ENCODE data around the gene UCN3.

UCN3 gene

GRCh38 chr10:5343979-5344378 lies 20.8 kb upstream of the UCN3 start:
- Histone ChIP-seq H3K4me3 (replicated peaks; ENCODE audit: low read depth, low read length) (no peak overlapping the region), H3K27me3 (replicated peaks; ENCODE audit: control insufficient read depth, insufficient read depth, low read length) (no peaks in the 10 kb centered on the region), H3K36me3 (ENCODE audit: control insufficient read depth, insufficient read depth, low read length) (no peaks in the 10 kb centered on the region)
- no peak for TF ChIP-seq CTCF (IDR thresholded peaks at IDR 0.05; ENCODE audit: insufficient read depth, low read length, poor library complexity, severe bottlenecking)
- DNase-seq (ENCODE audit: extremely low read depth, insufficient read length), result no peak

GRCh38 chr10:5344746-5345145 lies 20.0 kb upstream of the UCN3 start:
- Histone ChIP-seq H3K27me3 (replicated peaks; ENCODE audit: control insufficient read depth, insufficient read depth, low read length) (no peaks in the 10 kb centered on the region), H3K4me3 (replicated peaks; ENCODE audit: low read depth, low read length) (no peak overlapping the region), H3K36me3 (ENCODE audit: control insufficient read depth, insufficient read depth, low read length) (no peaks in the 10 kb centered on the region)
- no peak for TF ChIP-seq CTCF (IDR thresholded peaks at IDR 0.05; ENCODE audit: insufficient read depth, low read length, poor library complexity, severe bottlenecking)
- no peak for DNase-seq (ENCODE audit: extremely low read depth, insufficient read length)

- no peak for TF ChIP-seq CTCF (IDR thresholded peaks at IDR 0.05; ENCODE audit: insufficient read depth, low read length, poor library complexity, severe bottlenecking)
- no peak for DNase-seq (ENCODE audit: extremely low read depth, insufficient read length)
- no peak overlapping the region for H3K4me3 ChIP-seq (replicated peaks; ENCODE audit: low read depth, low read length)
- no peaks in the 10 kb centered on the region for H3K27me3 ChIP-seq (replicated peaks; ENCODE audit: control insufficient read depth, insufficient read depth, low read length)
- no peaks in the 10 kb centered on the region for H3K36me3 ChIP-seq (ENCODE audit: control insufficient read depth, insufficient read depth, low read length)
Observed at GRCh38 chr10:5346881-5347280, 17.9 kb upstream of the UCN3 start.

GRCh38 chr10:5349362-5349761 lies 15.4 kb upstream of the UCN3 start:
- no peak for DNase-seq (ENCODE audit: extremely low read depth, insufficient read length)
- Histone ChIP-seq H3K27me3 (replicated peaks; ENCODE audit: control insufficient read depth, insufficient read depth, low read length) (no peaks in the 10 kb centered on the region), H3K36me3 (ENCODE audit: control insufficient read depth, insufficient read depth, low read length) (no peaks in the 10 kb centered on the region), H3K4me3 (replicated peaks; ENCODE audit: low read depth, low read length) (no peak overlapping the region)
- TF ChIP-seq CTCF (IDR thresholded peaks at IDR 0.05; ENCODE audit: insufficient read depth, low read length, poor library complexity, severe bottlenecking), result no peak

GRCh38 chr10:5354068-5354467 lies 10.7 kb upstream of the UCN3 start:
- H3K27me3 ChIP-seq (replicated peaks; ENCODE audit: control insufficient read depth, insufficient read depth, low read length), result no peaks in the 10 kb centered on the region
- TF ChIP-seq CTCF (IDR thresholded peaks at IDR 0.05; ENCODE audit: insufficient read depth, low read length, poor library complexity, severe bottlenecking), result no peak
- H3K4me3 ChIP-seq (replicated peaks; ENCODE audit: low read depth, low read length), result no peak overlapping the region
- no peak for DNase-seq (ENCODE audit: extremely low read depth, insufficient read length)
- no peaks in the 10 kb centered on the region for H3K36me3 ChIP-seq (ENCODE audit: control insufficient read depth, insufficient read depth, low read length)

- H3K36me3 ChIP-seq (ENCODE audit: control insufficient read depth, insufficient read depth, low read length), result no peaks in the 10 kb centered on the region
- H3K27me3 ChIP-seq (replicated peaks; ENCODE audit: control insufficient read depth, insufficient read depth, low read length), result no peaks in the 10 kb centered on the region; the same call in 1 of the 2 replicates
- TF ChIP-seq CTCF (IDR thresholded peaks at IDR 0.05; ENCODE audit: insufficient read depth, low read length, poor library complexity, severe bottlenecking), result no peak
- H3K4me3 ChIP-seq (replicated peaks; ENCODE audit: low read depth, low read length), result no peak overlapping the region
- no peak for DNase-seq (ENCODE audit: extremely low read depth, insufficient read length)
Observed at GRCh38 chr10:5355594-5356301, 9.0 kb upstream of the UCN3 start.

All from GM06990 (cell line).